K562 (cell line): Measurements from ENCODE around the gene VDAC1. TPM values are rescaled to one million over a fixed set of nuclear protein-coding genes. Genes with fewer than 3 reads are reported as not detected.

ENCODE experiments used
- ARID1B ChIP-seq: fragments of 450-650 bp; IDR thresholded peaks from 2 replicates; pipeline ENCODE4 v1.6.1; 2016; ENCODE audit warnings: antibody characterized with exemption, mild to moderate bottlenecking, inconsistent platforms
- POLR2B ChIP-seq: fragments of 450-650 bp; IDR thresholded peaks from 2 replicates; pipeline ENCODE4 v1.6.1; 2018; ENCODE audit warnings: low read depth; ENCODE audit not compliant: partially characterized antibody
- SMARCA4 ChIP-seq: fragments of 450-650 bp; IDR thresholded peaks from 2 replicates; pipeline ENCODE4 v1.6.1; 2016
- TCF7L2 ChIP-seq: fragments of 150-350 bp; IDR thresholded peaks from 2 replicates; pipeline ENCODE4 v1.6.1; 2016; ENCODE audit warnings: low read depth, mild to moderate bottlenecking, low read length, moderate library complexity
- ZNF217 ChIP-seq: sonication (generic); formaldehyde crosslinking; IDR thresholded peaks from 2 replicates; pipeline ENCODE4 v1.8.0; 2022; ENCODE audit warnings: mild to moderate bottlenecking, missing genetic modification reagents
- polyA plus RNA-seq, 8 experiments: library from polyadenylated mRNA; depleted of rRNA in 4 of 8; stranded (reverse) in 5 of 8; unstranded in 3 of 8; fragments of >200 nt; fragmentation: Nextera tagmentation in 2 of 8; fragmentation: Illumina TruSeq in 1 of 8; extraction: Ambion mirVana in 2 of 8; extraction: Trizol in 1 of 8; gene quantifications; 2 replicates each; pipeline versions ENCODE4 v1.2.1 to v1.2.3, GENCODE V29; 2011 to 2014; ENCODE audit warnings: inconsistent platforms in 1 of 8, missing spikeins in 1 of 8
- total RNA-seq, 7 experiments: library from RNA; depleted of rRNA in 6 of 7; stranded (reverse); fragments of >200 nt in 6 of 7; fragmentation: Illumina TruSeq in 2 of 7; extraction: Trizol in 2 of 7; gene quantifications; 2 replicates each; pipeline versions ENCODE4 v1.2.1 to v1.2.3, GENCODE V29; 2011 to 2021; ENCODE audit warnings: low replicate concordance in 1 of 7
- TF ChIP-seq, protein P1 (sequence below): fragments of 450-650 bp; IDR thresholded peaks from 2 replicates; pipeline ENCODE4 v1.7.1; 2018; ENCODE audit warnings: mild to moderate bottlenecking, low read depth; ENCODE audit not compliant: partially characterized antibody
- TF ChIP-seq, protein P2 (sequence below): sonication (generic); formaldehyde crosslinking; IDR thresholded peaks from 2 replicates; pipeline ENCODE4 v1.8.0; 2023; ENCODE audit warnings: mild to moderate bottlenecking, missing genetic modification reagents
- TF ChIP-seq, protein P3 (sequence below): sonication (generic); formaldehyde crosslinking; IDR thresholded peaks from 2 replicates; pipeline ENCODE4 v1.8.1; 2023; ENCODE audit warnings: mild to moderate bottlenecking, missing genetic modification reagents
- TF ChIP-seq, protein P4 (sequence below), 2 experiments: fragments of 450-650 bp in 1 of 2; IDR thresholded peaks; 2 replicates each; pipeline ENCODE4 v1.6.1; 2011 to 2017; ENCODE audit warnings: low read depth in 2 of 2, antibody characterized with exemption in 1 of 2, borderline replicate concordance in 1 of 2, low read length in 1 of 2, mild to moderate bottlenecking in 1 of 2, mixed read lengths in 1 of 2; ENCODE audit not compliant: control insufficient read depth in 1 of 2
- TF ChIP-seq, protein P5 (sequence below): fragments of 200-400 bp; formaldehyde crosslinking; IDR thresholded peaks from 2 replicates; pipeline ENCODE4 v1.6.1; 2017; ENCODE audit warnings: mild to moderate bottlenecking, low read depth, low read length, moderate library complexity

Gene VDAC1
- total and polyA plus RNA-seq, 9 of the 15 experiments (the other 6 are each of a cell fraction or from before 2014, with no cell fraction given), result 168 to 366 (median 293) TPM

DNA sequence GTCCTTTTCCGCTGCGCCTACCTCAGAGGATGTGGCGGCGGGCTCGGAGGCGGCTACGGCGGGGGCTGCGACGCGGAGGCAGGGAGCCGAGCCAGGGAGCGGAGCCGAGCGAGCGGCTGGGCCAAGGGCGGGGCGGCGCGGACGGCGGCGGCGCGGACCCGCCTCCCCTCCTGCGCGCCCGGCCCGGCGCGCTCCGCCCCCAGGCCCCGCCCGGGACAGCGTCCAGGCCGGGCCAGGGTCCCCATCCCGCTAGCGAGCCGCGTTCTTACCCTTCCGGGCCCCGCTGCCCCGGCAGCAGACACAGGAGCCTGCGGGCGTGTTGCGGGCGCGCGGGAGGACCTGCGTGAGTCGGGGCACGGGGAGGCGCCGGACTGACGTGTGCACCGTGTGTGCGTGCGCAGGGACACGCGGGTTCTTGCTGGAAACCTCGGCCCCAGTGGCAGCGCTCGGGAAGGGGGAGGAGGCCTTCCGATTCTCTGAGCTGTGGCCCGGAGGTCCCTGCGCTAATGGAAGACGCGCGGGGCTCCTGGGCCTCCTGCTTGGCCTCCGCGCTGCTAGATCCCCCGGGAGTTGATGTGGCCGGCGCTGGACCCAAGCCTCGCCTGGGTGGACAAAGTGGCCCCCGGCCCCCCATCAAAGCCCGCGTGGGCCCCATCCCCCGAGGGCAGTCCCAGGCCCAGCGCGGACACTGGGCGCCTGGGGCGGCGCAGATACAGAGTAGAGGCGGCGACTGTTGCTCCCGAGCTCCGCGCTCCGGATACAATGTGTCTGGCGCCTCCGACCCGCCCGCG, at the start of gene VDAC1 (continued):
- TF ChIP-seq, protein P1, sequence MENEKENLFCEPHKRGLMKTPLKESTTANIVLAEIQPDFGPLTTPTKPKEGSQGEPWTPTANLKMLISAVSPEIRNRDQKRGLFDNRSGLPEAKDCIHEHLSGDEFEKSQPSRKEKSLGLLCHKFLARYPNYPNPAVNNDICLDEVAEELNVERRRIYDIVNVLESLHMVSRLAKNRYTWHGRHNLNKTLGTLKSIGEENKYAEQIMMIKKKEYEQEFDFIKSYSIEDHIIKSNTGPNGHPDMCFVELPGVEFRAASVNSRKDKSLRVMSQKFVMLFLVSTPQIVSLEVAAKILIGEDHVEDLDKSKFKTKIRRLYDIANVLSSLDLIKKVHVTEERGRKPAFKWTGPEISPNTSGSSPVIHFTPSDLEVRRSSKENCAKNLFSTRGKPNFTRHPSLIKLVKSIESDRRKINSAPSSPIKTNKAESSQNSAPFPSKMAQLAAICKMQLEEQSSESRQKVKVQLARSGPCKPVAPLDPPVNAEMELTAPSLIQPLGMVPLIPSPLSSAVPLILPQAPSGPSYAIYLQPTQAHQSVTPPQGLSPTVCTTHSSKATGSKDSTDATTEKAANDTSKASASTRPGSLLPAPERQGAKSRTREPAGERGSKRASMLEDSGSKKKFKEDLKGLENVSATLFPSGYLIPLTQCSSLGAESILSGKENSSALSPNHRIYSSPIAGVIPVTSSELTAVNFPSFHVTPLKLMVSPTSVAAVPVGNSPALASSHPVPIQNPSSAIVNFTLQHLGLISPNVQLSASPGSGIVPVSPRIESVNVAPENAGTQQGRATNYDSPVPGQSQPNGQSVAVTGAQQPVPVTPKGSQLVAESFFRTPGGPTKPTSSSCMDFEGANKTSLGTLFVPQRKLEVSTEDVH, result no peak
- TF ChIP-seq TCF7L2 (no peak), POLR2B (peak; percentile 48), ARID1B (no peak), SMARCA4 (no peak), ZNF217 (CRISPR knock-in tag) (no peak)
- TF ChIP-seq, protein P2, sequence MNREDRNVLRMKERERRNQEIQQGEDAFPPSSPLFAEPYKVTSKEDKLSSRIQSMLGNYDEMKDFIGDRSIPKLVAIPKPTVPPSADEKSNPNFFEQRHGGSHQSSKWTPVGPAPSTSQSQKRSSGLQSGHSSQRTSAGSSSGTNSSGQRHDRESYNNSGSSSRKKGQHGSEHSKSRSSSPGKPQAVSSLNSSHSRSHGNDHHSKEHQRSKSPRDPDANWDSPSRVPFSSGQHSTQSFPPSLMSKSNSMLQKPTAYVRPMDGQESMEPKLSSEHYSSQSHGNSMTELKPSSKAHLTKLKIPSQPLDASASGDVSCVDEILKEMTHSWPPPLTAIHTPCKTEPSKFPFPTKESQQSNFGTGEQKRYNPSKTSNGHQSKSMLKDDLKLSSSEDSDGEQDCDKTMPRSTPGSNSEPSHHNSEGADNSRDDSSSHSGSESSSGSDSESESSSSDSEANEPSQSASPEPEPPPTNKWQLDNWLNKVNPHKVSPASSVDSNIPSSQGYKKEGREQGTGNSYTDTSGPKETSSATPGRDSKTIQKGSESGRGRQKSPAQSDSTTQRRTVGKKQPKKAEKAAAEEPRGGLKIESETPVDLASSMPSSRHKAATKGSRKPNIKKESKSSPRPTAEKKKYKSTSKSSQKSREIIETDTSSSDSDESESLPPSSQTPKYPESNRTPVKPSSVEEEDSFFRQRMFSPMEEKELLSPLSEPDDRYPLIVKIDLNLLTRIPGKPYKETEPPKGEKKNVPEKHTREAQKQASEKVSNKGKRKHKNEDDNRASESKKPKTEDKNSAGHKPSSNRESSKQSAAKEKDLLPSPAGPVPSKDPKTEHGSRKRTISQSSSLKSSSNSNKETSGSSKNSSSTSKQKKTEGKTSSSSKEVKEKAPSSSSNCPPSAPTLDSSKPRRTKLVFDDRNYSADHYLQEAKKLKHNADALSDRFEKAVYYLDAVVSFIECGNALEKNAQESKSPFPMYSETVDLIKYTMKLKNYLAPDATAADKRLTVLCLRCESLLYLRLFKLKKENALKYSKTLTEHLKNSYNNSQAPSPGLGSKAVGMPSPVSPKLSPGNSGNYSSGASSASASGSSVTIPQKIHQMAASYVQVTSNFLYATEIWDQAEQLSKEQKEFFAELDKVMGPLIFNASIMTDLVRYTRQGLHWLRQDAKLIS (CRISPR knock-in tag), result peak; percentile 79
- TF ChIP-seq, protein P3, sequence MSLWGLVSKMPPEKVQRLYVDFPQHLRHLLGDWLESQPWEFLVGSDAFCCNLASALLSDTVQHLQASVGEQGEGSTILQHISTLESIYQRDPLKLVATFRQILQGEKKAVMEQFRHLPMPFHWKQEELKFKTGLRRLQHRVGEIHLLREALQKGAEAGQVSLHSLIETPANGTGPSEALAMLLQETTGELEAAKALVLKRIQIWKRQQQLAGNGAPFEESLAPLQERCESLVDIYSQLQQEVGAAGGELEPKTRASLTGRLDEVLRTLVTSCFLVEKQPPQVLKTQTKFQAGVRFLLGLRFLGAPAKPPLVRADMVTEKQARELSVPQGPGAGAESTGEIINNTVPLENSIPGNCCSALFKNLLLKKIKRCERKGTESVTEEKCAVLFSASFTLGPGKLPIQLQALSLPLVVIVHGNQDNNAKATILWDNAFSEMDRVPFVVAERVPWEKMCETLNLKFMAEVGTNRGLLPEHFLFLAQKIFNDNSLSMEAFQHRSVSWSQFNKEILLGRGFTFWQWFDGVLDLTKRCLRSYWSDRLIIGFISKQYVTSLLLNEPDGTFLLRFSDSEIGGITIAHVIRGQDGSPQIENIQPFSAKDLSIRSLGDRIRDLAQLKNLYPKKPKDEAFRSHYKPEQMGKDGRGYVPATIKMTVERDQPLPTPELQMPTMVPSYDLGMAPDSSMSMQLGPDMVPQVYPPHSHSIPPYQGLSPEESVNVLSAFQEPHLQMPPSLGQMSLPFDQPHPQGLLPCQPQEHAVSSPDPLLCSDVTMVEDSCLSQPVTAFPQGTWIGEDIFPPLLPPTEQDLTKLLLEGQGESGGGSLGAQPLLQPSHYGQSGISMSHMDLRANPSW (CRISPR knock-in tag), result no peak
- TF ChIP-seq, protein P4, sequence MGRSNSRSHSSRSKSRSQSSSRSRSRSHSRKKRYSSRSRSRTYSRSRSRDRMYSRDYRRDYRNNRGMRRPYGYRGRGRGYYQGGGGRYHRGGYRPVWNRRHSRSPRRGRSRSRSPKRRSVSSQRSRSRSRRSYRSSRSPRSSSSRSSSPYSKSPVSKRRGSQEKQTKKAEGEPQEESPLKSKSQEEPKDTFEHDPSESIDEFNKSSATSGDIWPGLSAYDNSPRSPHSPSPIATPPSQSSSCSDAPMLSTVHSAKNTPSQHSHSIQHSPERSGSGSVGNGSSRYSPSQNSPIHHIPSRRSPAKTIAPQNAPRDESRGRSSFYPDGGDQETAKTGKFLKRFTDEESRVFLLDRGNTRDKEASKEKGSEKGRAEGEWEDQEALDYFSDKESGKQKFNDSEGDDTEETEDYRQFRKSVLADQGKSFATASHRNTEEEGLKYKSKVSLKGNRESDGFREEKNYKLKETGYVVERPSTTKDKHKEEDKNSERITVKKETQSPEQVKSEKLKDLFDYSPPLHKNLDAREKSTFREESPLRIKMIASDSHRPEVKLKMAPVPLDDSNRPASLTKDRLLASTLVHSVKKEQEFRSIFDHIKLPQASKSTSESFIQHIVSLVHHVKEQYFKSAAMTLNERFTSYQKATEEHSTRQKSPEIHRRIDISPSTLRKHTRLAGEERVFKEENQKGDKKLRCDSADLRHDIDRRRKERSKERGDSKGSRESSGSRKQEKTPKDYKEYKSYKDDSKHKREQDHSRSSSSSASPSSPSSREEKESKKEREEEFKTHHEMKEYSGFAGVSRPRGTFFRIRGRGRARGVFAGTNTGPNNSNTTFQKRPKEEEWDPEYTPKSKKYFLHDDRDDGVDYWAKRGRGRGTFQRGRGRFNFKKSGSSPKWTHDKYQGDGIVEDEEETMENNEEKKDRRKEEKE (IDR thresholded peaks at IDR 0.05; ENCODE audit: borderline replicate concordance in 1 of 2, control insufficient read depth in 1 of 2, low read depth in 2 of 2, low read length in 1 of 2), result no peak
- TF ChIP-seq, protein P5, sequence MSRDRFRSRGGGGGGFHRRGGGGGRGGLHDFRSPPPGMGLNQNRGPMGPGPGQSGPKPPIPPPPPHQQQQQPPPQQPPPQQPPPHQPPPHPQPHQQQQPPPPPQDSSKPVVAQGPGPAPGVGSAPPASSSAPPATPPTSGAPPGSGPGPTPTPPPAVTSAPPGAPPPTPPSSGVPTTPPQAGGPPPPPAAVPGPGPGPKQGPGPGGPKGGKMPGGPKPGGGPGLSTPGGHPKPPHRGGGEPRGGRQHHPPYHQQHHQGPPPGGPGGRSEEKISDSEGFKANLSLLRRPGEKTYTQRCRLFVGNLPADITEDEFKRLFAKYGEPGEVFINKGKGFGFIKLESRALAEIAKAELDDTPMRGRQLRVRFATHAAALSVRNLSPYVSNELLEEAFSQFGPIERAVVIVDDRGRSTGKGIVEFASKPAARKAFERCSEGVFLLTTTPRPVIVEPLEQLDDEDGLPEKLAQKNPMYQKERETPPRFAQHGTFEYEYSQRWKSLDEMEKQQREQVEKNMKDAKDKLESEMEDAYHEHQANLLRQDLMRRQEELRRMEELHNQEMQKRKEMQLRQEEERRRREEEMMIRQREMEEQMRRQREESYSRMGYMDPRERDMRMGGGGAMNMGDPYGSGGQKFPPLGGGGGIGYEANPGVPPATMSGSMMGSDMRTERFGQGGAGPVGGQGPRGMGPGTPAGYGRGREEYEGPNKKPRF, result no peak
